ENCODE data around the gene IGFBP6. TPM values are rescaled to one million over a fixed set of nuclear protein-coding genes. Genes with fewer than 3 reads are reported as not detected.

Gene IGFBP6
- total RNA-seq, 1 donor from 2014 or later = 33.7 TPM

- TF ChIP-seq CTCF (IDR thresholded peaks at IDR 0.05; ENCODE audit: insufficient read depth, low read length, poor library complexity, severe bottlenecking) = no peak
- Histone ChIP-seq H3K36me3 (ENCODE audit: control insufficient read depth, insufficient read depth, low read length) (no peaks in the 10 kb centered on the region), H3K4me3 (ENCODE audit: low read depth, low read length) (no peak overlapping the region), H3K27me3 (ENCODE audit: control insufficient read depth, insufficient read depth, low read length) (peaks cover 2% of the 10 kb centered on the region)
- no peak for DNase-seq (ENCODE audit: low read depth)
Measured at GRCh38 chr12:53123578-53124351, 26.3 kb downstream of the IGFBP6 start.

GRCh38 chr12:53124352-53124723 lies 26.9 kb downstream of the IGFBP6 start:
- Histone ChIP-seq H3K36me3 (ENCODE audit: control insufficient read depth, insufficient read depth, low read length) (no peaks in the 10 kb centered on the region), H3K27me3 (ENCODE audit: control insufficient read depth, insufficient read depth, low read length) (peaks cover 2% of the 10 kb centered on the region), H3K4me3 (ENCODE audit: low read depth, low read length) (no peak overlapping the region)
- no peak for TF ChIP-seq CTCF (IDR thresholded peaks at IDR 0.05; ENCODE audit: insufficient read depth, low read length, poor library complexity, severe bottlenecking)
- no peak for DNase-seq (ENCODE audit: low read depth)

DNA sequence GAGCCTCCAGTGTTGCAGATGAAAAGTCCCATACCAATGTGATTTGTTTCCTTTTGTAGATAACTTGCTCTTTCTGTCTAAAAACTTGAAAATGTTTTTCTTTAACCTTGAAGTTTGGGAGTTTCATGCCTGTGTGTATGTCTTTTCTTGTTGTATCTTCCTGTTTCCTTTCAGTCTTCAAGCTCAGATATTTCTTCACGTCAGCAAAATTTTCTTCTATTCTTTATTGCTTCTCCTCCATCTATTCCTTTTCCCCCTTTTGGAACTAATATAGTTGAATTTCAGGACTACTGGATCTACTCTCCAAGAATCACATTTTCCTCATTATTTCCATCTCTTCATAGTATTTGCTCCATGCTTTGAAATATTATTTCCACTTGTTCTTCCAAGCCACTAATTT lies 29.7 kb downstream of the IGFBP6 start:
- TF ChIP-seq CTCF (IDR thresholded peaks at IDR 0.05; ENCODE audit: insufficient read depth, low read length, poor library complexity, severe bottlenecking) = no peak
- Histone ChIP-seq H3K4me3 (ENCODE audit: low read depth, low read length) (no peak overlapping the region), H3K36me3 (ENCODE audit: control insufficient read depth, insufficient read depth, low read length) (no peaks in the 10 kb centered on the region), H3K27me3 (ENCODE audit: control insufficient read depth, insufficient read depth, low read length) (peaks cover 2% of the 10 kb centered on the region)
- DNase-seq (ENCODE audit: low read depth) = no peak

DNA sequence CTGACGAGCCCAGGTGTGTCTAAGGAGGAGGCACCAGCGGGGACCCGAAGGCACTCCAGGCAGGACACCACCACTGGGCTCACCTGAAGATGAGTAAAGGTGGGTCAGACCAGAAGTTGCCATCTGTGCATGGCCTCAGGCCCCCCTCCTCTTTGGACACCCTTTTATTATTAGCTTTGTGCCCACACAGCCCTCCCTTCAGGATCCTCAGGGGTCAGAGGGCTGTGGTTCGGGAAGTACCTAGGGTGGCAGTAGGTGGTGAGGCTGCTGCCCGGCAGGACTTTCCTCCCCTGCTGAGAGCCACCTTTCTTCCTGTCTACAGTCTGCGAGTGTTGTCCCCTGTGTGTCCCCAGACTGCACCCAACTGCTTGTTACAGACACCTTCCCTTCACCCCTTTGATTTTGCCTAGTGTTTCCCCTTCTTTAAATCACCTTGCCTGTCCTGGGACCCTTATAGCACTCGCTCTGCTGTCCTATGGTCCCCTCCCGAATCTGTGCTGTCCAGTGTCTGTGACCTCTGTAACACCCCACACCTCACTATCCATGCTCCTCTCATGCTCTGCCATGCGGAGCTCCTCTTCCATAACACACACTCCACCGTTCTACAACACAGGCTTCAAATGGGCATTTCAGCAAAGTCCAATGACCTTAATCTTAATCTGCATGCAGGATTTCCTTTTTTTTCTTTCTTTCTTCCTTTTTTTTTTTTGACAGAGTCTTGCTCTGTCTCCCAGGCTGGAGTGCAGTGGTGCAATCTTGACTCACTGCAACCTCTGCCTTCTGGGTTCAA lies 31.5 kb downstream of the IGFBP6 start:
- DNase-seq (ENCODE audit: low read depth) = no peak
- Histone ChIP-seq H3K27me3 (ENCODE audit: control insufficient read depth, insufficient read depth, low read length) (peaks cover 2% of the 10 kb centered on the region), H3K4me3 (ENCODE audit: low read depth, low read length) (no peak overlapping the region), H3K36me3 (ENCODE audit: control insufficient read depth, insufficient read depth, low read length) (no peaks in the 10 kb centered on the region)
- TF ChIP-seq CTCF (IDR thresholded peaks at IDR 0.05; ENCODE audit: insufficient read depth, low read length, poor library complexity, severe bottlenecking) = no peak

- no peaks in the 10 kb centered on the region for H3K36me3 ChIP-seq (ENCODE audit: control insufficient read depth, insufficient read depth, low read length)
- DNase-seq (ENCODE audit: low read depth) = no peak
- no peak for TF ChIP-seq CTCF (IDR thresholded peaks at IDR 0.05; ENCODE audit: insufficient read depth, low read length, poor library complexity, severe bottlenecking)
- no peak overlapping the region for H3K4me3 ChIP-seq (ENCODE audit: low read depth, low read length)
- peaks cover 2% of the 10 kb centered on the region for H3K27me3 ChIP-seq (ENCODE audit: control insufficient read depth, insufficient read depth, low read length)
Measured at GRCh38 chr12:53131844-53132243, 34.4 kb downstream of the IGFBP6 start.
